ENCODE measurements around the gene HS3ST6.
A peak's percentile ranks its signal among the peaks of the same experiment; 100 is the strongest.

DNA sequence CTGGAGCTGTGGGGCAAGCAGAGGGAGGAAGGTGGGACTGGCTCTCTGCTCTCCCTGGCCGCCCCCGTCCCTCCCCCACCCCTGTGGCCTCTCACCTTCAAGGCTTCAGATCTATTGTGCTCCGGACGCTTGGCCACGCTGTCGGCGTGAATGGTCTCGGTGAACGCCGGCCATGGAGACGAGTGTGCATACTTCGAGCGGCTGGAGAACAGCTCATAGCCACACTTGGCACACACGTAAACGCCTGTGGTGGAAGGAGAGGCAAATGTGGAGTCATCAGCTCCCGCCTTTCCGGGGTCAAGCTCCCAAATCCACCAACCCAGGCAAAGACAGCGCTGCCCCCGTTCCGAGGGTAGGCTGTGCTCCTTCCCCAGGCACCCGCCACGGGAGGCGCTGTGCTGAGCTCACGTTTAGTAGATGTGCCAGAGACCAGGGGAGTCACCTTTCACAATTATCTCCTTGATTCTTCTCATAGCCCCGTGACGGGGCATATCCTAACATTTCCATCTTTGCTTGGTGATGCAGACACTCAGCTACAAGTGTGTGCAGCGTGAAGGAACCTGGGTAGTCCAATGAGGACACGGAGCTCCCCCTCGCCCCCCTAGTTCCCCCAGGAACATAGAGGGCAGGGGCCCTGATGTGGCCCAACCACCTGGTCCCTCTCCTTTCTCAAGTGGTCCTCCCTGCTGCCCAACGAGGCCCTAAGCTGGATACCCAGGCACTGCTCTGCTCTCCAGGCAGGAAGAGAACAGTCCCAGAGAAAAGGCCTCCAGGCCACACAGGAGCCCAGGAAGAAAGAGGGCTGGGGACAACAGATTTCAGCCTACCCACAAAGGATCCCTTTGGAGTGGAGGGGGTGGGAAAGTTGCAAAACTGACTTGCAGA, 23.2 kb upstream of the HS3ST6 start:
- peak; percentile 71 for TF ChIP-seq CTCF (conservative IDR thresholded peaks at IDR 0.05; ENCODE audit: low read length)
- TF ChIP-seq EZH2phosphoT487 (IDR thresholded peaks at IDR 0.05; ENCODE audit: borderline replicate concordance, low read depth, low read length): no peak

Measured in OCI-LY7 (cell line).